ENCODE data around the gene CTPS1. TPM values are rescaled to one million over a fixed set of nuclear protein-coding genes. Genes with fewer than 3 reads are reported as not detected.

CTPS1 gene
- total RNA-seq, 1 donor from 2014 or later = 73.8 TPM

DNA sequence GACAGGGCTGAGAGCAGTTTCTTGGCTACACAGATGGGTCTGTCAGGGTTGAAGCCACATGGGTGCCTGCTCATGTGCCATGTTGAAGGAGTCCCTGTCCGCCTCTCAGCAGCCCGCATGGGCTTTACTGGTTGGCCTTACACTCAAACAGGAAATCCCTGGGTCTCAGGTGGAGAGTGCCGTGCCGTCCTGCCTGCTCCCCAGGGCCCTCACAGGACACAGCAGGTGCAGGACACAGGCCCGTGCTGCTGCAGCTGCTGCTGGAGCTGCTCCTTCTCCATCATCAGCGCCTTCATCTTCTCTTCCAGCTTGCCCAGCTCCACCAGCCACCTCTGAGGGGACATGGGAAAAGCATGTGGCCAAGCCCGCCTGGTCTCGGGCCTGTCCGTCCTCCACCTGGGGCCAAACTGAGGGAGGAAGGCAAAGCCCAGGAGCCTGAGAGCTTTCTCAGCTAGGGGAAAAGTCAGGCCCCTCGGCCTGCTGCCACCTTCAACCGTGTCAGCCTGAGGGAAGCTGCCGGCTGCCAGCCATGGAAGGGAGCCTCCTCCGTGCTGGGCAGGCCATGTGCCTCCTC lies 36.5 kb downstream of the CTPS1 start:
- H3K36me3 ChIP-seq = no peaks in the 10 kb centered on the region
- Mint-ChIP-seq H3K9me3 (no peaks in the 10 kb centered on the region), H3K36me3 (peaks cover 28% of the 10 kb centered on the region), H3K4me3 (no peak overlapping the region), H3K4me1 (no peaks in the 10 kb centered on the region), H3K27ac (no peak overlapping the region), H3K27me3 (ENCODE audit: insufficient read depth, low read depth) (peaks cover 5% of the 10 kb centered on the region)
- TF ChIP-seq, protein P1, sequence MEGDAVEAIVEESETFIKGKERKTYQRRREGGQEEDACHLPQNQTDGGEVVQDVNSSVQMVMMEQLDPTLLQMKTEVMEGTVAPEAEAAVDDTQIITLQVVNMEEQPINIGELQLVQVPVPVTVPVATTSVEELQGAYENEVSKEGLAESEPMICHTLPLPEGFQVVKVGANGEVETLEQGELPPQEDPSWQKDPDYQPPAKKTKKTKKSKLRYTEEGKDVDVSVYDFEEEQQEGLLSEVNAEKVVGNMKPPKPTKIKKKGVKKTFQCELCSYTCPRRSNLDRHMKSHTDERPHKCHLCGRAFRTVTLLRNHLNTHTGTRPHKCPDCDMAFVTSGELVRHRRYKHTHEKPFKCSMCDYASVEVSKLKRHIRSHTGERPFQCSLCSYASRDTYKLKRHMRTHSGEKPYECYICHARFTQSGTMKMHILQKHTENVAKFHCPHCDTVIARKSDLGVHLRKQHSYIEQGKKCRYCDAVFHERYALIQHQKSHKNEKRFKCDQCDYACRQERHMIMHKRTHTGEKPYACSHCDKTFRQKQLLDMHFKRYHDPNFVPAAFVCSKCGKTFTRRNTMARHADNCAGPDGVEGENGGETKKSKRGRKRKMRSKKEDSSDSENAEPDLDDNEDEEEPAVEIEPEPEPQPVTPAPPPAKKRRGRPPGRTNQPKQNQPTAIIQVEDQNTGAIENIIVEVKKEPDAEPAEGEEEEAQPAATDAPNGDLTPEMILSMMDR (IDR thresholded peaks at IDR 0.05) = no peak
- TF ChIP-seq EZH2phosphoT487 (IDR thresholded peaks at IDR 0.05) = no peak
- TF ChIP-seq EZH2 (IDR thresholded peaks at IDR 0.05) = no peak
- H3K9me3 ChIP-seq (ENCODE audit: low read depth) = no peaks in the 10 kb centered on the region
- H3K9ac ChIP-seq = no peak overlapping the region
- H3K79me2 ChIP-seq (ENCODE audit: low read depth) = no peaks in the 10 kb centered on the region
- no peak overlapping the region for H2AFZ ChIP-seq (replicated peaks)
- no peak for DNase-seq (ENCODE audit: low spot score)
- H3K4me3 ChIP-seq = no peak overlapping the region
- H4K20me1 ChIP-seq (ENCODE audit: low read depth) = no peaks in the 10 kb centered on the region
- H3K27me3 ChIP-seq = no peaks in the 10 kb centered on the region
- no peak overlapping the region for H3K27ac ChIP-seq
- no peak overlapping the region for H3K4me2 ChIP-seq
- H3F3A ChIP-seq (ENCODE audit: low read depth) = peaks cover 3% of the 10 kb centered on the region
- H3K4me1 ChIP-seq = no peaks in the 10 kb centered on the region

GRCh38 chr1:41017141-41018017 lies 37.9 kb downstream of the CTPS1 start:
- Mint-ChIP-seq H3K4me1 (no peaks in the 10 kb centered on the region), H3K4me3 (no peak overlapping the region), H3K27ac (no peak overlapping the region), H3K27me3 (ENCODE audit: insufficient read depth, low read depth) (peaks cover 7% of the 10 kb centered on the region), H3K9me3 (no peaks in the 10 kb centered on the region), H3K36me3 (peaks cover 17% of the 10 kb centered on the region)
- DNase-seq (ENCODE audit: low spot score) = no peak
- Histone ChIP-seq H3K79me2 (ENCODE audit: low read depth) (no peaks in the 10 kb centered on the region), H3F3A (ENCODE audit: low read depth) (peaks cover 7% of the 10 kb centered on the region), H3K4me2 (no peak overlapping the region), H3K27ac (no peak overlapping the region), H4K20me1 (ENCODE audit: low read depth) (no peaks in the 10 kb centered on the region), H3K36me3 (no peaks in the 10 kb centered on the region), H3K9ac (no peak overlapping the region), H3K9me3 (ENCODE audit: low read depth) (no peaks in the 10 kb centered on the region), H3K4me1 (no peaks in the 10 kb centered on the region), H3K4me3 (no peak overlapping the region), H2AFZ (replicated peaks) (no peak overlapping the region), H3K27me3 (no peaks in the 10 kb centered on the region)
- no peak for TF ChIP-seq EZH2 (IDR thresholded peaks at IDR 0.05)
- TF ChIP-seq, protein P1 (IDR thresholded peaks at IDR 0.05) = no peak
- no peak for TF ChIP-seq EZH2phosphoT487 (IDR thresholded peaks at IDR 0.05)

DNA sequence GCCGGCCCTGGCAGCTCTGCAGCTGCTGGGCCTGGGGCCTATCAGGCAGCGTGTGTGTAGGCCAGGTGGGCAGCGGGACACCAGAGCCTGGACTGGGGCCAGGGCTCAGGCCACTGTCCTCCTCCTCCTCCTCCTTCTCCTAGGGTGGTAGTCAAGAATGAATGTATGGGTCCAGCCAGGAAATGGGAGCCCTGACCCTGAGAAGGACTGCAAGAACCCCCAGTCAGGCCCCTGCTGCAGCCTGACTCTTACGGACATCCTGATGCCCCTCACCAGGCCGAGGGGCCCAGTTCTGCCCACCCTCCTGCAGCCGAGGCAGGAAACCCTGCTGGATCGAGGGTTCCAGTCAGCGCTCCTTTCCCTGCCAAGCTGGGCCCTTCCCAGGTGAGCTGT lies 38.5 kb downstream of the CTPS1 start:
- no peak overlapping the region for H2AFZ ChIP-seq (replicated peaks)
- no peak overlapping the region for H3K27ac ChIP-seq
- no peaks in the 10 kb centered on the region for H4K20me1 ChIP-seq (ENCODE audit: low read depth)
- no peaks in the 10 kb centered on the region for H3K9me3 ChIP-seq (ENCODE audit: low read depth)
- Mint-ChIP-seq H3K27ac (no peak overlapping the region), H3K27me3 (ENCODE audit: insufficient read depth, low read depth) (peaks cover 7% of the 10 kb centered on the region), H3K4me1 (no peaks in the 10 kb centered on the region), H3K9me3 (no peaks in the 10 kb centered on the region), H3K36me3 (peaks cover 13% of the 10 kb centered on the region), H3K4me3 (no peak overlapping the region)
- no peak for DNase-seq (ENCODE audit: low spot score)
- H3K36me3 ChIP-seq = no peaks in the 10 kb centered on the region
- peaks cover 7% of the 10 kb centered on the region for H3F3A ChIP-seq (ENCODE audit: low read depth)
- H3K4me2 ChIP-seq = no peak overlapping the region
- no peak overlapping the region for H3K4me3 ChIP-seq
- H3K27me3 ChIP-seq = no peaks in the 10 kb centered on the region
- TF ChIP-seq, protein P1 (IDR thresholded peaks at IDR 0.05) = no peak
- no peak overlapping the region for H3K9ac ChIP-seq
- no peaks in the 10 kb centered on the region for H3K79me2 ChIP-seq (ENCODE audit: low read depth)
- H3K4me1 ChIP-seq = no peaks in the 10 kb centered on the region

Data from neural progenitor cell (in vitro differentiated cells).